Nephron progenitor cell (in vitro differentiated cells): Measurements from ENCODE around the gene CHD5.
"Not testable (repeated sequence)": the region's sequence is repeated elsewhere in the genome, so short reads cannot be mapped to it uniquely, and the experiment has no call there.

Source experiments
- DNase-seq: peaks from one replicate; pipeline ENCODE4 v3.0.0; 2021
- H3K27ac Mint-ChIP-seq: 2 replicates; pipeline ENCODE4 v1.8.0; 2021; ENCODE audit warnings: mild to moderate bottlenecking, moderate library complexity, mixed read lengths
- H3K27me3 Mint-ChIP-seq: 2 replicates; pipeline ENCODE4 v1.8.0; 2021; ENCODE audit warnings: mild to moderate bottlenecking, low read depth, mixed read lengths; ENCODE audit not compliant: poor library complexity
- H3K36me3 Mint-ChIP-seq: 2 replicates; pipeline ENCODE4 v1.8.0; 2021; ENCODE audit warnings: low read depth, mixed read lengths
- H3K4me1 Mint-ChIP-seq: 2 replicates; pipeline ENCODE4 v1.8.0; 2021; ENCODE audit warnings: mixed read lengths
- H3K4me3 Mint-ChIP-seq: 2 replicates; pipeline ENCODE4 v1.8.0; 2021; ENCODE audit warnings: mild to moderate bottlenecking, moderate library complexity, mixed read lengths
- H3K9me3 Mint-ChIP-seq: 2 replicates; pipeline ENCODE4 v1.8.0; 2021; ENCODE audit warnings: mild to moderate bottlenecking, moderate library complexity, mixed read lengths
- CTCF ChIP-seq: fragments of 200-600 bp; sonication (generic); IDR thresholded peaks from 2 replicates; pipeline ENCODE4 v1.5.0; 2021; ENCODE audit warnings: antibody characterized with exemption

The CHD5 gene

GRCh38 chr1:6065093-6065858, 114.8 kb downstream of the CHD5 start:
- no peak overlapping the region for H3K27ac Mint-ChIP-seq

GRCh38 chr1:6063532-6064053, 116.5 kb downstream of the CHD5 start:
- not testable (repeated sequence) for H3K4me1 Mint-ChIP-seq, DNase-seq, H3K27ac Mint-ChIP-seq, H3K4me3 Mint-ChIP-seq, H3K9me3 Mint-ChIP-seq, H3K36me3 Mint-ChIP-seq
- H3K27me3 Mint-ChIP-seq = peaks cover 35% of the 10 kb centered on the region

More at GRCh38 chr1:6065093-6065858, 114.8 kb downstream of the CHD5 start:
- Mint-ChIP-seq H3K27me3 (peaks cover 22% of the 10 kb centered on the region), H3K36me3 (no peaks in the 10 kb centered on the region), H3K4me1 (peaks cover 4% of the 10 kb centered on the region), H3K4me3 (no peak overlapping the region), H3K9me3 (no peaks in the 10 kb centered on the region)
- DNase-seq = no peak
- TF ChIP-seq CTCF = no peak

- H3K27ac Mint-ChIP-seq = no peak overlapping the region
- H3K4me1 Mint-ChIP-seq = peaks cover 4% of the 10 kb centered on the region
- no peaks in the 10 kb centered on the region for H3K36me3 Mint-ChIP-seq
- no peaks in the 10 kb centered on the region for H3K9me3 Mint-ChIP-seq
- peaks cover 34% of the 10 kb centered on the region for H3K27me3 Mint-ChIP-seq
- TF ChIP-seq CTCF = no peak
- no peak overlapping the region for H3K4me3 Mint-ChIP-seq
- no peak for DNase-seq
Measured at GRCh38 chr1:6062670-6063069, 117.5 kb downstream of the CHD5 start.

DNA sequence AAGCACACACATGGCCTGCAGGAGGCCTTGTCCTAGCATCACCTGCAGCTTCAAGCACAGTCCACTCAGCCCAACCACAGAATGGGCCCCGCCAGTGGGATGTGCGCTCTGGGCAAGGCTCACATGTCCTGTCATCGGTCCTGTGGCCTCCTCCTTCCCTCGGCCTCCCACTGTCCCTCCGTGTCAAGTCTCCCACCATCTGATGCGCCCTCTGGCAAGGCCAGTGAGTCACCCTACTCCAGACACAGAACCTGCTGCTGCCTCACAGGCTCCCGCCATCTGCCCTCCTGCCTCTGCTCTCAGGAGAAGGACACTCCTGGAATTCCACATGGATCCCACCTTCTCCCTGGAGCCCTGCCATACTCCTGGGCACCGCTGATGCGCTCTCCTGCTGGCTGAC, 120.3 kb downstream of the CHD5 start:
- H3K27ac Mint-ChIP-seq = no peak overlapping the region
- H3K27me3 Mint-ChIP-seq = peaks cover 44% of the 10 kb centered on the region
- no peak overlapping the region for H3K4me3 Mint-ChIP-seq
- no peaks in the 10 kb centered on the region for H3K36me3 Mint-ChIP-seq
- no peak for TF ChIP-seq CTCF
- no peak for DNase-seq
- H3K9me3 Mint-ChIP-seq = no peaks in the 10 kb centered on the region
- H3K4me1 Mint-ChIP-seq = no peaks in the 10 kb centered on the region

- peaks cover 54% of the 10 kb centered on the region for H3K27me3 Mint-ChIP-seq
- DNase-seq = no peak
- TF ChIP-seq CTCF = no peak
- H3K9me3 Mint-ChIP-seq = no peaks in the 10 kb centered on the region
- H3K27ac Mint-ChIP-seq = no peak overlapping the region
- H3K4me1 Mint-ChIP-seq = peaks cover 8% of the 10 kb centered on the region
- no peak overlapping the region for H3K4me3 Mint-ChIP-seq
- no peaks in the 10 kb centered on the region for H3K36me3 Mint-ChIP-seq
Measured at GRCh38 chr1:6057170-6057845, 122.8 kb downstream of the CHD5 start.

- Mint-ChIP-seq H3K36me3 (no peaks in the 10 kb centered on the region), H3K4me1 (peaks cover 8% of the 10 kb centered on the region)
Measured at GRCh38 chr1:6056572-6056948, 123.6 kb downstream of the CHD5 start.

More at GRCh38 chr1:6056572-6056948, 123.6 kb downstream of the CHD5 start:
- Mint-ChIP-seq H3K4me3 (no peak overlapping the region), H3K9me3 (no peaks in the 10 kb centered on the region), H3K27me3 (peaks cover 57% of the 10 kb centered on the region), H3K27ac (no peak overlapping the region)
- TF ChIP-seq CTCF = no peak
- DNase-seq = no peak
